ENCODE measurements around the gene ALDH16A1.
"Not testable (repeated sequence)": the region's sequence is repeated elsewhere in the genome, so short reads cannot be mapped to it uniquely, and the experiment has no call there.

ALDH16A1 gene

DNA sequence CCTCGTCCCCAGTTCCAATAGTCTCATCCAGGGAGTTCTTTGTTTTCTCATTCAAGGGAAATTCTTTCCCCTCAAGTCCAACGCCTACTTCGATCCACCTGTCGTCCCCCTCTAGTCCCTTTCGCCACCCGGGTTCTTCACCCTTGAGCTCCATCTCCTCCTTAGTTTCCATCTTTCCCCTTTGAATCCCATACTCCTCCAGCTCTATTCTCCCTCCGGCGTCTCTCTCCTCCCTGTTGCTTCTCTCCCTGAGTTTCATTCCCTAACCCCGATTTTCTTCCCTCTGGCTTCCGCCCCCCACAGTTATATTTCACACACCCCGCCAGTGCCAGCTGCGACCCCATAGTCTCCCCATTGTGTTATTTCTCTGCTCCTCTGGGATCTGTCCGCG is 11.1 kb upstream of the ALDH16A1 start:
- no peak for DNase-seq

DNA sequence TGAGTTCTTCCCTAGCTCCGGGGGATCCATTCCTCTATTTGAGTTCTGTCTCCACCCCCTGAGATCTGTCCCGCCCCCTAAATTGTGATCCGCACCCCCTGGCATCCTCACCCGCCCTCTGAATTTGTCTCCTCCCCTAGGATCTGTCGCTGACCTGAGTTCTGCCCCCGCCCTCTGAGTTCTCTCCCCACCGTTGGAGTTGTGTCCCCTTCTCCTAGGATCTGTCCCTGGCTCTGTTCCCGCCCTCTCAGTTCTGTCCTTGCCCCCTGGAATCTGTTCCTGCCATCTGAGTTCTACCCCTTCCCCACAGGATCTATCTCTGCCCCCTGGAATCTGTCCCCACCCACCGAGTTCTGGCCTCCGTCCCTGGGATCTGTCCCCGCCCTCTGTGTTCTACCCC is 10.7 kb upstream of the ALDH16A1 start:
- peak; percentile 39 for DNase-seq

DNA sequence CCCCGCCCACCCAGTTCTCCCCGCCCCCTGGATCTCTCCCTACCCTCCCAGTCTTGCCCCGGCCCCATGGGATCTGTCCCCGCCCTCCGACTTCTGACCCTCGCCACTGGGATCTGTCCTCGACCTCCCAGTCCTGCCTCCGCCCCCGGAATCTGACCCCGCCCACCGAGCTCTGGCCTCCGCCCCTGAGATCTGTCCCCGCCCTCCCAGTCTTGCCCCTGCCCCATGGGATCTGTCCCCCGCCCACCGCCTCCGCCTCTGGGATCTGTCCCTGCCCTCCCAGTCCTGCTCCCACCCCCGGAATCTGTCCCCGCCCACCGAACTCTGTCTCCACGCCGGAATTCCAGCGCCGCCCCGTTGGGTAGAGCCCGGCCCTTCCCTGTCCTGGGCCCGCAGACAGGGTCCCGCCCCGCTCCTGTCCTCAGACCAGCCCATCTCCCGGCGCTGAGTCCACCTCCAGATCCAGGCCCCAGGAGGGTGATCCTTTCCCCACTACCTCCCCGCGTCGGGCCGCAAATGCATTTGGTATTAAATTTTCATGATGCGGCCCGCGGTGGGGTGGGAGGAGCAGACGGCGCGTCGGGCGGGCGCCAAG is 10.2 kb upstream of the ALDH16A1 start:
- peak; percentile 65 for DNase-seq

DNA sequence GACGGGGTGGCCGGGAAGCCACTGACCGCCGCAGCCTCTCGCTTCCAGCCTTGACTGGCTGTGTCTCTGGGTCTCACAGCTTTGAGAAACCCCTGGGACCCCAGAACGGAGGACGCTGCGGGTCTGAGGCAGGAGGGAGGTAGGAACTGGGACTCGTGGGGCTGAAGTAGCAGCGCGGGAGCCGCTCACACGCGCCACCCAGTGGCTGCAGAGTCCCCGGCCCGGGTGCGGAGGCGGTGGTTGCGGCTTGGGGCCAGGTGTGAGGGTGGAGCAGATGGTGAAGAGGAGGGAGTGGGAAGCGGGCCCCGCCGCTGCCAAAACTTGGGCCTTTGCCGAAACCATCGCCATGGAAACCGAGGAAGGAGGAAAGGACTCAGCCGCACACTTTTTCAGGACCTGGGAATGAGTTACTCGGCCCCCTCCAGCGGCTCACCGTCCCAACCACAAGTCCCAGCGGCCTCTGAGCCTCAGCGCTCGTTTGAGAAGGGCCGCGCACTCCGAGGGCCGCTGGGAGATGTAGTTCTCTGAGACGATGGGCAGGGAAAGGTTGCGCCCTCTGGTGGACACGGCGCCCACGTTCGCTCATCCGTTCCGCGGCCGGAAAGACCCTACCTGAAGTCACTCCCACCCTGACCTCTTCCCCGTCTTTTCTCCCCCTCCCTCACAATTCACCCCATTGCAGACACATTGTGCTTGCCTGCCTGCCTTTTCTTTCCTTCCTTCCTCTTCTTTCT is 9.5 kb upstream of the ALDH16A1 start:
- DNase-seq, result peak; percentile 98

DNA sequence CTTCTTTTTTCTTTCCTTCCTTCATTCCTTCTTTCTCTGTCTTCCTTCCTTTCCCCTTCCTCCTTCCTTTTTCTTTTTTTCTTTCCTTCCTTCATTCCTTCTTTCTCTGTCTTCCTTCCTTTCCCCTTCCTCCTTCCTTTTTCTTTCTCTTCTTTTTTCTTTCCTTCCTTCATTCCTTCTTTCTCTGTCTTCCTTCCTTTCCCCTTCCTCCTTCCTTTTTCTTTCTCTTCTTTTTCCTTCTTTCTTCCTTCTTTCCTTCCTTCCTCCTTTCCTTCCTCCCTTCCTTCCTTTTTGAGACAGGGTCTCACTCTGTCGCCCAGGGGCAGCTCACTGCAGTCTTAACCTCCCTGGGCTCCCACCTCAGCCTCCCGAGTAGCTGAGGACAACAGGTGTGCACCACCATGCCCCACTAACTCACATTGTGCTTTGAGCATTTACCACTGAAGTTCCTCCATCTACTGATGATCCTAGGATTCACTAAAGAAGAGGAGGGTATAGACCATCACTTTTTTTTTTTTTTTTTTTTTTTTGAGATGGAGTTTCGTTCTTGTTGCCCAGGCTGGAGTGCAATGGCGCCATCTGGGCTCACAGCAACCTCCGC is 8.8 kb upstream of the ALDH16A1 start:
- not testable (repeated sequence) for DNase-seq

DNA sequence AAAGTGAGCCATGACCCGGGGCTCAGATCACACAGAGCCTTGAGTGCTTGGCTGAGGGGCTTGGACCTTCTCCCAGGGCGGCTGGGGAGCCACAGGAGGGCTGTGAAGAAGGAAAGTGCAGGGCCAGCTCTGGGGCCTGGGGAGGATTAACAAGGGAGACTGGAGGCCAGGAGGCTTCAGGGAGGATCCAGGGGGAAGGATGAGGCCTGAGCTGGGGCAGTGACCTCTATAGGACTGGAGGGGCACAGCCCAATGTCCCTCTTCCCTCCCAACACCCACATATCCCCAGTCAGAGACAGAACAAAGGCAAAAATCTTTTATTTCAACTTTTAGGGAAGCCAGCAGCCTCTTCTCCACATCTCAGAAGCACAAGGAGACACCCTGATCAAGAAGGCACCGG is 7.0 kb upstream of the ALDH16A1 start:
- no peak for DNase-seq

DNA sequence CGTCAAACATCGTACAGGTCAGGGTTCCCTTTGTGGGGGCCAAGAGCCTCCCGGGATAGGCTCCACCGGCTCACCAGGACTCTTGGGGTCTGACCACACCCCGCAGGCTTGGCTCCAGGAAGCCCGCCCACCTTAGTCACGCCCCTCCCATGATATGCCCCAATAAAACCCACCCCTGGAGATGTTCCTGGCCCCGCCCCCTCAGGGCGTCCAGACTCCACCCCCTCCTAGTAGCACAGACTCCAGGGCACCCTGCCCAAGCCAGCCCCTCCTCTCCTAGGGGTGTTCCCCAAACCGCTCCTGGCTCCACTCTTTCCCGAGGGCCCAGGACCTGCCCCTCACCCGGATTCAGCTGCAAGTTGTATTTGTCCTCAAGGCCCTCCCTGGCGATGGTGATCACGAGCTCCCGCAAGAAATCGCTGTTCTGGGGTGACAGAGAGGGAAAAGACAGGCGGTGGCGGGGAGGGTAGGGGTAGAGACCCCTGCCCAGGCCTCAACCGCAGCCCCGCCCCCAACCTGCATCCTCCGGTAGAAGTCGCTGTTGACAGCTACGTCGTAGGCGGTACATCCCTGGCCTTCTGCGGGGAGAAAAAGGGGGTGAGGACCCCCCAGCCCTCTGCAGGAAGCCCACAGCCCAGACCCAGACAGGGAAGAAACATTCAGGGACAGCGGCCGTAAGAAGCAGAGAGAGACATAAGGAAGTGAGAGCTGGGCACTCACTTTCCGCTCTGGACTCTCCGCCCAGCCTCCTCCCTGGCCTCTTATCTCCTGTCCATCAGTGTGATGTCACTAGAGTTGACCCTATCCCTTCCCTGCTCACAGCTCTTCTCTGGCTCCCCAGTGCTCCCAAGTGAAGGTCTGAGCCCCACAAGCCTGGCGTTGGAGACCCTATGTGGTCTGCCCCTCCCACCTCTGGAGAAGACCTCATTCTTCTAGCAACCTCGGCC is 5.3 kb upstream of the ALDH16A1 start:
- DNase-seq, result no peak

DNA sequence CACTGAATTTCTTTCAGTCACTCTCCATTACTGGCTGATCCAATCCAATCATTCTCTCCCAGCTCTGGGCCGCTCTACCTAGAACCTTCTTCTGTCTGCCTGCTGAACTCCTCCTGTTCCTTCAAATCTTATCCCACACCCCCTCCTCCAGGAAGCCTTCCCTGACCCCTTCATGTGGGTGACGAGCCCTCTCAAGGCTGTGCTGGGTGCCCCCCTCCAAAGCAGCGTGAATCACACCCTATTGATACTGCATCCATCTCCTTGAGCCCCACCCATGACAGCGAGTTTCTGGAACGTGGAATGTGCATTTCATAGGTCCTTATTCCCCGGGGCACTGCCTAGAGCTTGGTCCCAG is 4.6 kb upstream of the ALDH16A1 start:
- DNase-seq, result no peak

DNA sequence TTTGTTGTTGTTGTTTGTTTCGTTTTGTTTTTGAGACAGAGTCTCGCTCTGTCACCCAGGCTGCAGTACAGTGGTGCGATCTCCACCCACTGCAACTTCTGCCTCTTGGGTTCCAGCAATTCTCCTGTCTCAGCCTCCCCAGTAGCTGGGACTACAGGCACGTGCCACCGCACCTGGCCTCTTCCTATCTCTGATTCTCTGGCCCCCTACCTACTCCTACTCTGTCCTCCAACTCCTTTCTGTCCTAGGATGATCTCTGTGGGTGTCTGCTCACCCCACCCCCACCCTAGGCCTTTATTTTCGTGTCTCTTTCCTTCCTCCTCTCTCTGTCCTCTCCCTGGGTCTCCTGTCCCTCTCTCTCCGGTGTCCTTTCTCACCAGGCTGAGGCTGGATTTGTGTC is 2.6 kb upstream of the ALDH16A1 start:
- no peak for DNase-seq

DNA sequence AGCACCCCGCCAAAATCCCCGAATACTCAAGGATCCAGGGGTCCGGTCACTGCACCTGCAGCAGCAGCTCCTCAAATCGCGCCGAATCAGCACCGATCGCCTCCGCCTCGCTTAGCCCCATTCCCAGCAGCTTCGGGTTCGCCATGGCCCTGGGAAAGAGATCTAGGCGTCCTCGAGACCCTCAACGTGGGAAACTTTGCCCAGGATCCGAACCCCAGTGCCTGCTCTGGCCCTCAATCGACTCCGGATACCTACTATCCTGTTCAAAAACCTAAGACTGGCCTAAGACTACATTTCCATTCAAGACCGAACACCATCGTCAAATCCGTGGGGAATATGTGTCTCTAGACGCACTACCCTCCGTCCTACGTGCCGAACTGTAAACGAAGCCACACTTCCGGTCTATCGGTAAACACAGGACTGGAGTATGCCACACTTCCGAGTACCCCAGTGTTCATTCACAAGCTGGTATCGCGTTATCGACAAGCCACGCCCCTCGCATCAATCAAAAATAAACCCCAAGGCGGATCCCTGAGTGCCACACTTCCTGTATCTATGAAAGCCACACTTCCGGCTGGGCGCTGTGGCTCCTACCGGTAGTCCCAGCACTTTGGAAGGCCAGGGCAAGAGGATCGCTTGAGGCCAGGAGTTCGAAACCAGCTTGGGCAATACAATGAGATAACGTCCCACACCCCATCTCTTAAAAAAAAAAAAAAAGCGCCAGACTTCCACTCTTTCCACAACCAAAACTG is 1.4 kb upstream of the ALDH16A1 start, which contains the start of gene PIH1D1:
PIH1D1 (minus strand) TSS at position 385 of the 752 bp plus-strand sequence; CDS start at position 145, 240 bp downstream.
- DNase-seq, result peak; percentile 99

DNA sequence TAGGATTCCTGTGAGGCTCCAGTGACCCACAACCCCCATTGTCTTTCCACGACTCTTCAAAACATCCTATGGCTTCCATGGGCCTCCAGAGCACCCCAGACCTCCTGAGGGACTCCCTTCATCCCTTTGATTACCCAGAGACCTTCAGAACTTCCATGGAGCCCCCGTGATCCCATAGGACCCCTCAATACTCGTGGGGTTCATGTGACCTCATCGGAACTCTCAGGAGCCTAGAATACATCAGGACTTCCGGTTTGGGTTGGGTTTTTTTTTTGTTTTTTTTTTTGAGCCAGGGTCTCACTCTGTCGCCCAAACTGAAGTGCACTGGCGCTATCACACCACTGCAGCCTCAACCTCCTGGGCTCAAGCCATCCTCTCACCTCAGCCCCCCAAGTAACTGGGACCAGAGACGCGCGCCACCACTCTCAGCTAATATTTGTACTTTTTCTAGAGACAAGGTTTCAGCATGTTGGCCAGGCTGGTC is 774 bp downstream of the ALDH16A1 start:
- no peak for DNase-seq

DNA sequence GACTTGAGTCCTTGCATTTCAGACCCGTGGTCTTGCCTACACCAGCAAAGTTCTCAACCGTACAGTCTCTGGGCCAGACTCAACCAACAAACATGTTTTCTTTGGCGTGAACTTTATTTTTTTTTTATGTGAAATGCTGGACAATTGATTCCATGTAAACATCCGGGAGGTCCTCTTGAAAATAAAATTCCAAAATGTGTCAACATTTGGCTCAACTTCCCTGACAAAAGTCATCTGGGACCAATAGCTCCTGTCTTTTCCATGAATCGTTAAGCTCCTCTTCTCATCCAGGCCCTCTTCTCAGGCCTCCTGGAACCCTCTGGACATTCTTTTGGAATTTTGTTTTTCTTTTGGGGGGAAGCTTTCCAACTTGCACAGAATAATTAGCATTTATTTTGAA is 2.7 kb downstream of the ALDH16A1 start:
- DNase-seq, result no peak

DNA sequence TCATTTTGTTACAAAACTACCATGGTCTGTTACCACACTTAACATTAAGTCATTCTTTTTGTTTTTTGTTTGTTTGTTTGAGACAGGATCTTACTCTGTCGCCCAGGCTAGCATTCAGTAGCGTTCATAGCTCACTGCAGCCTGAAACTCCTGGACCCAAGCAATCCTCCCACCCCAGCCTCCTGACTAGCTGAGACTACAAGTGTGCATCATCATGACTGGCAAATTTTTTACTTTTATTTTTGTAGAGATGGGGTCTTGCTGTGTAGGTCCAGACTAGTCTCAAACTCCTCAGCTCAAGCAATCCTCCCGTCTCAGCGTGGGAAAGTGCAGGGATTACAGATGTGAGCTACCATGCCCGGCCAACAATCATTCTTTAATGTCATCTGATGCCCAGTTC is 3.3 kb downstream of the ALDH16A1 start:
- no peak for DNase-seq

DNA sequence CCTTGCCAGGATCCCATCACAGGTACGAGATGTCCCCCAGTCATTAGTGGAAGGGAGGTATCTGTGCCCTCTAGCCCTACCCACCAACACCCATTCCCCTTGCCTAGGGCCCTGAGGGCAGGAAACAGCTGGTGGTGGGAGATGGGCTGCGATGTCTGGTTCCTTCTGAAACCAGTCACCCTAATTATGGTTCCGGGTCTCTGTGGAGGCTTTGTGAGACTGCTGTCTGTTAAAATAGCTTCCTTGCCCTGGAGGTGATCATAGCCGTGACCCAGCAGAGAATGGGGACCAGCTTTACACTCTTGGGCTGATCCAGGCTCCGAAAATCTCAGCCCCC is 5.5 kb downstream of the ALDH16A1 start:
- DNase-seq, result no peak

DNA sequence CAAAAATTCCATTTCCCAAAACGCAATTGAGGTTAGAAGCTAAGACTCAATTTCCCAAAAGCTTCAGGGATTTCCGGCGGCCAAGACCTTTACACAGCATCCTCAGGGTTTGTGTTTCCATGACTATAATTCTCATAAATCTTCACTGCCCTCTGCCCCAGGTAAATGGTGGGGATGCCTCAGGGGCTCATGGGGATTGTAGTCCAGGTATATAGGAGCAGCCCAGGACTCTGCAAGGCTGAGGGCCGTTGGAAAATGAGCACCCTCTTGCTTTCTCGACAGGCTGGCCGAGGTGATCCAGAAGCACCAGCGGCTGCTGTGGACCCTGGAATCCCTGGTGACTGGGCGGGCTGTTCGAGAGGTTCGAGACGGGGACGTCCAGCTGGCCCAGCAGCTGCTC is 6.4 kb downstream of the ALDH16A1 start:
- no peak for DNase-seq

DNA sequence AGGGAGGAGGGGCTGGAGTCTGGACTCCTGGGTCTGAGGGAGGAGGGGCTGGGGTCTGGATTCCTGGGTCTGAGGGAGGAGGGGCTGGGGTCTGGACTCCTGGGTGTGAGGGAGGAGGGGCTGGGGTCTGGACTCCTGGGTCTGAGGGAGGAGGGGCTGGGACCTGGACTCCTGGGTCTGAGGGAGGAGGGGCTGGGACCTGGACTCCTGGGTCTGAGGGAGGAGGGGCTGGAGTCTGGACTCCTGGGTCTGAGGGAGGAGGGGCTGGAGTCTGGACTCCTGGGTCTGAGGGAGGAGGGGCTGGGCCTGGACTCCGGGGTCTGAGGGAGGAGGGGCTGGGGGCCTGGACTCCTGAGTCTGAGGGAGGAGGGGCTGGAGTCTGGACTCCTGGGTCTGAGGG is 8.1 kb downstream of the ALDH16A1 start:
- not testable (repeated sequence) for DNase-seq

DNA sequence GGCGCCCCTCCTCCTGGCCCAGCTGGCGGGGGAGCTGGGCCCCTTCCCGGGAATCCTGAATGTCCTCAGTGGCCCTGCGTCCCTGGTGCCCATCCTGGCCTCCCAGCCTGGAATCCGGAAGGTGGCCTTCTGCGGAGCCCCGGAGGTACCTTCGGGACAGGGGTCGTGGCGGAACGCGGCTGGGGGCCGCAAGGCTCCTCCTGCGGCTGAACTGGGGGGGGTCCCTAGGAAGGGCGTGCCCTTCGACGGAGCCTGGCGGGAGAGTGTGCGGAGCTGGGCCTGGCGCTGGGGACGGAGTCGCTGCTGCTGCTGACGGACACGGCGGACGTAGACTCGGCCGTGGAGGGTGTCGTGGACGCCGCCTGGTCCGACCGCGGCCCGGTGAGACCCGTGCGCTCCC is 8.6 kb downstream of the ALDH16A1 start:
- DNase-seq, result no peak

DNA sequence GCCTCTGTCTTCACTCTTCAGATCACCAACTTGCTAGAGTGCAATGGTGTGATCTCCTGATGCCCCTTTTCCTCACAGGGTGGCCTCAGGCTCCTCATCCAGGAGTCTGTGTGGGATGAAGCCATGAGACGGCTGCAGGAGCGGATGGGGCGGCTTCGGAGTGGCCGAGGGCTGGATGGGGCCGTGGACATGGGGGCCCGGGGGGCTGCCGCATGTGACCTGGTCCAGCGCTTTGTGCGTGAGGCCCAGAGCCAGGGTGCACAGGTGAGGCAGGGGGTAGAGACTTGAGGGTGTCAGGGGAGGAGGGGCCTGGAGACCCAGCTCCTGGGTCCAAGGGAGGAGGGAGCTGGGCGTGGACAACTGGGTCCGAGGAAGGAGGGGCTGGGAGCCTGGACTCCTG is 9.5 kb downstream of the ALDH16A1 start:
- no peak for DNase-seq

DNA sequence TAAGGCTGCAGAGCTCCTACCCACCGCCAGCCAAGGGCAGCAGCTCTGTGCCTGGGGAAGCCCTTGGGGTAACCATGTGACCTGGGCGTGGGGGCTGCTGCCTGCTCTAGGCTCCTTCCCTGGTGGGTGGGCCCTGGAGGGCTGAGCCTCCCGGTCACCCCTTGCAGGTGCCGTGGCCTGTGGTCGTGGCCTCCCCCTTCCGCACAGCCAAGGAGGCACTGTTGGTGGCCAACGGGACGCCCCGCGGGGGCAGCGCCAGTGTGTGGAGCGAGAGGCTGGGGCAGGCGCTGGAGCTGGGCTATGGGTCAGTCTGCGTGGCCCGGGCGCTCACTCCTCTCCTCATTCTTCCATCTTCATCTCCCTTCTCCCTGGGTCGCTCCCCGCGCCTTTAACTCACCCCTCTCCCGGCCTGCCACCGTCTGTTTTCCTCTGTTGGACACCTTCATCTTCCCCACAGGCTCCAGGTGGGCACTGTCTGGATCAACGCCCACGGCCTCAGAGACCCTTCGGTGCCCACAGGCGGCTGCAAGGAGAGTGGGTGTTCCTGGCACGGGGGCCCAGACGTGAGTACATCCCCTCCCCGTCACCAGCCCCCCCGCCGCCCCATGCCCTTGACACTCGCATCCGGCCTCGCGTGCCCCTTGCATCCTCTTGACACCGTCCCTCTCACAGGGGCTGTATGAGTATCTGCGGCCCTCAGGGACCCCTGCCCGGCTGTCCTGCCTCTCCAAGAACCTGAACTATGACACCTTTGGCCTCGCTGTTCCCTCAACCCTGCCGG is 11.1 kb downstream of the ALDH16A1 start:
- DNase-seq, result no peak

DNA sequence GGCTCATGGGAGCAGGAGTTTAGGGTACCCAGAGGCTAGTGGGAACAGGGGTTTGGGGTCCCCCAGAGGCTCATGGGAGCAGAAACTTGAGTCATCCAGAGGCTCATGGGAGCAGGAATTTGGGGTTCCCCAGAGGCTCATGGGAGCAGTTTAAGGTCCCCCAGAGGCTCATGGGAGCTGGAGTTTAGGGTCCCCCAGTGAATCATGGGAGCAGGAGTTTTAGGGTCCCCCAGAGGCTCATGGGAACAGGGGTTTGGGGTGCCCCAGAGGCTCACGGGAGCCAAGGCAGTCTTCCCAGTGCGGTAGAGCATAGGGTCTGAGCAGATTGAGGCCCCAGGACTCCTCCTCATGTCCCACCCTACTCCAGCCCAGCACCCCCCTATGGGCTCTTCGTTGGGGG is 12.3 kb downstream of the ALDH16A1 start:
- DNase-seq, result no peak

DNA sequence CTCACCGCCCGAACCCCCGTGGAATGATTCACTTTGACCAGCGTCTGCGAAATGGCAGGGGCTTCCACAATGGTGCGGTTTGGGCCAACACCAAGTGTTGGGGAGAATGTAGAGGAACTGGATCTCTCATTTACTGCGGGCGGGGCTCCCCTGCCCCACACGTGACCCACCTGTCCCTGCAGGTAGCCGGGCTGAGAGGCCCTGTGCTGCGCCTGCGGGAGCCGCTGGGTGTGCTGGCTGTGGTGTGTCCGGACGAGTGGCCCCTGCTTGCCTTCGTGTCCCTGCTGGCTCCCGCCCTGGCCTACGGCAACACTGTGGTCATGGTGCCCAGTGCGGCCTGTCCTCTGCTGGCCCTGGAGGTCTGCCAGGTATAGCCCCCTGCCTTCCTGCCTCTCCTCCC is 15.2 kb downstream of the ALDH16A1 start:
- DNase-seq, result peak; percentile 29
